ENCODE data around the gene POLD1. TPM values are rescaled to one million over a fixed set of nuclear protein-coding genes. Genes with fewer than 3 reads are reported as not detected.
"Not testable (repeated sequence)": the region's sequence is repeated elsewhere in the genome, so short reads cannot be mapped to it uniquely, and the experiment has no call there.

POLD1 gene
- total RNA-seq, 1 donor from 2014 or later, result 17.0 TPM

- DNase-seq (ENCODE audit: low spot score), result no peak
These were observed 51.5 kb downstream of the POLD1 start for GRCh38 chr19:50435627-50436026.

- DNase-seq (ENCODE audit: low spot score), result no peak
These were observed 53.8 kb downstream of the POLD1 start for GRCh38 chr19:50437862-50438449.

DNA sequence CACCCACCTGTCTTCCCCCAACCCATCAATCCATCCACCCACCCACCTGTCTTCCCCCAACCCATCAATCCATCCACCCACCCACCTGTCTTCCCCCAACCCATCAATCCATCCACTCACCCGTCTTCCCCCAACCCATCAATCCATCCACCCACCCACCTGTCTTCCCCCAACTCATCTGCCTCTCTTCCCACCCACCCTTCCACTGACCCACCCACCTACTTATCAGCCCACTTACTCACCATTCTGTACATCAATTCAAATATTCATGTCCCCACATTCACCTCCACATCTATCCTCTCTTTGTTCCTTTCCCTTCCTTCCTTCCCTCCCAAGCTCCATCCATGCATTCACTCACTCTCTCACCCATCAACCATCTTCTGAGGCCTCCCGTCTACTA is 55.0 kb downstream of the POLD1 start:
- not testable (repeated sequence) for DNase-seq (ENCODE audit: low spot score)

GRCh38 chr19:50444059-50444458 is 59.9 kb downstream of the POLD1 start:
- no peak for DNase-seq (ENCODE audit: low spot score)

DNA sequence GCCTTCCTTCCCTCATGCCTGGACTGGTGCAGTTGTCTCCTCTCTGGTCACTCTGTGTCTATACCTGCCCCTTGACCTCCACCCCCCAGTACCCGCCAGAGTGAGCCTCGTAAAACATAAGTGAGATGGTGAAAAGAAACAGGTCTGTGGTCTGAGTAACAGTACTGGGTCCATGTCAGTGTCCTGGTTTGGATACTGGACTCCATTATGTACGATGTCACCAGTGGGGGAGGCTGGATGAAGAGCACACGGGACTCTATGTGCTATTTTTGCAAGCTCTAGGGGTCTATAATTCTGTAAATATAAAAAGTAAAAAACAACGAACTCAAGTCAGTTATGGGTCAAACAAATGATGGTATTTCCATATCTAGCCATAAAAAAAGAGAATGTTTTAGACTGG is 62.9 kb downstream of the POLD1 start:
- no peak for DNase-seq (ENCODE audit: low spot score)

DNA sequence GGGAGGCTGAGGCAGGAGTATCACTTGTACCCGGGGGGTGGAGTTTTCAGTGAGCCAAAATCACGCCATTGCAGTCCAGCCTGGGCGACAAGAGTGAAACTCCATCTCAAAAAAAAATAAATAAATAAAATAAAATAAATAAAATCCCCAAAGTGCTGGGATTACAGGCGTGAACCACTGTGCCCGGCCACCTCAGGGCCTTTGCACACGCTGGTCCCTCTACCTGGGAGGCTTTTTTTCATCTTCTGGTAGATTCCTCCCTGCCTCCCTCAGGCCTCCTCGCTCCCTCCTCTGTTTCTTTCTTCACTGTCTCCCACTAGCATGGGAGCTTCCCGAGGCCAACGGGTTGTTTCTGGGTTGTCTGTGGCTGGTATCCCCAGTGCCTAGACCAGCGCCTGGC is 63.6 kb downstream of the POLD1 start:
- no peak for DNase-seq (ENCODE audit: low spot score)

DNA sequence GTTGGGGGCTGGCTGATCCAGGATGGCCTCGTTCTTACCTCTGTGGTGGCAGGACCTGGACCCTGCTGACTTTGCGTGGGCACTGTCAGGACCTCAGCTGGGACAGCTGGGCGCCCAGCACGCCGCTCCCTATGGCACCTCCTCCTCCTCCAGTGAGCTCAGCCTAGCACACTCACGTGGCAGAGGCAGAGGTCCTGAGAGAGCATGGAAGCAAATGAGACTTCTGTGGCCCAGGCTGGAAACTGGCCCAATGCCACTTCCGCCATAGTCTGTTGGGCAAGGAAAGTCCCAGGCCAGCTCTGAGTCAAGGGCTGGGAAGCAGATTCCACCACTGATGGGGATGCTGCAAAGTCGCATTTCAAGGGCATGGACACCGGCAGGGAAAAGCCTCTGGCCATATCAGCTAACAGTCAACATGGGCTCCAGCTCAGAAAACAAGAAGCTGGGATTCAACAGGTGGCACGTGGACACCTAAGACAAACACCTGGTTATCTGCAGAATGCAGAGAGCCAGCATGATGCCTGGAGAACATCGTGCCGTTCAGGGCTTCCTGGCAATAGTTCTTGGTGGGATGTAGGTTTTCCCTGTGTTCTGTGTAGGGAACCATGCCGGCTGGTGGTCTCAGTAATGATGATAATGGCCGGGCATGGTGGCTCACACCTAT is 65.2 kb downstream of the POLD1 start:
- no peak for DNase-seq (ENCODE audit: low spot score)

- DNase-seq (ENCODE audit: low spot score), result no peak
These were observed 66.4 kb downstream of the POLD1 start for GRCh38 chr19:50450369-50451222.

GRCh38 chr19:50451223-50451534 is 67.0 kb downstream of the POLD1 start:
- DNase-seq (ENCODE audit: low spot score), result no peak

- DNase-seq (ENCODE audit: low spot score), result no peak
These were observed 69.1 kb downstream of the POLD1 start for GRCh38 chr19:50453243-50453642.

DNA sequence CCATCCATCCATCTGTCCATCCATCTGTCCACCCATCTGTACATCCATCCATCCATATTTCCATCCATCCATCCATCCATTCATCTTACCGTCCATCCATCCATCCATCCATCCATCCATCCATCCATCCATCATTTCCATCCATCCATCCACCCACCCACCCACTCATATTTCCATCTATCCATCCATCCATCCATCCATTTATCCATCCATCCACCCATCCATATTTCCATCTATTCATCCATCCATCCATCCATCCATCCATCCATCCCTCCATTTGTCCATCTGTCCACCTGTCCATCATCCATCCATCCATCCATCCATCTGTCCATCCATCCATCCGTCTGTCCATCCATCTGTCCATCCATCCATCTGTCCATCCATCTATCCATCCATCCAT is 71.8 kb downstream of the POLD1 start:
- DNase-seq (ENCODE audit: low spot score), result no peak

GRCh38 chr19:50457300-50457699 is 73.2 kb downstream of the POLD1 start:
- DNase-seq (ENCODE audit: low spot score), result no peak

DNA sequence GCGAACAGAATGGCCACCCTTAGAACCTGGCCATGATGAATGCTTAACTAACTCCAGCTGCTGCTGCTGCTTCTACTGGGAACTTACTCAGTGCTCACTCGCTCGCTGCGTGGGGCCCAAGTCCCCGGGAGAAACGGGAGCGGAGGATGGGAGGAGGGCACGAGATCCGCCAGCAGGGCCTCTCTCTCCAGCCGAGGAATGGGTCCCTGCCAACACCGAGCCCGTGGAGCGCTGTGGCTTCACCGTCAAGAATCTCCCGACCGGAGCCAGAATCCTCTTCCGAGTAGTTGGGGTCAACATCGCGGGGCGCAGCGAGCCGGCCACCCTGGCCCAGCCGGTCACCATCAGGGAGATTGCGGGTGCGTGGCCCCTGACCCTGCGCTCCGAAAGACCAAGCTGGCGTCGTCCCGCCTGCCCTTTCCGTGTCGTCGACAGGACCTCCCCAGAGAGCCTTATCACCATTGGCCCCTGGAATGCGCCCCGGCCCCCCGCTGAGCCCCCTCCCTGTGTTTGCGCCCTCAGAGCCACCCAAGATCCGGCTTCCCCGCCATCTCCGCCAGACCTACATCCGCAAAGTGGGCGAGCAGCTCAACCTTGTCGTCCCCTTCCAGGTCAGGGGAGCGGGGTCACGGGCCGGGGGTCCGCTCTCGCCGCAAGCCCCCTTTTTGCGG is 74.4 kb downstream of the POLD1 start:
- DNase-seq (ENCODE audit: low spot score), result no peak

GRCh38 chr19:50459067-50459456 is 74.9 kb downstream of the POLD1 start:
- DNase-seq (ENCODE audit: low spot score), result no peak

DNA sequence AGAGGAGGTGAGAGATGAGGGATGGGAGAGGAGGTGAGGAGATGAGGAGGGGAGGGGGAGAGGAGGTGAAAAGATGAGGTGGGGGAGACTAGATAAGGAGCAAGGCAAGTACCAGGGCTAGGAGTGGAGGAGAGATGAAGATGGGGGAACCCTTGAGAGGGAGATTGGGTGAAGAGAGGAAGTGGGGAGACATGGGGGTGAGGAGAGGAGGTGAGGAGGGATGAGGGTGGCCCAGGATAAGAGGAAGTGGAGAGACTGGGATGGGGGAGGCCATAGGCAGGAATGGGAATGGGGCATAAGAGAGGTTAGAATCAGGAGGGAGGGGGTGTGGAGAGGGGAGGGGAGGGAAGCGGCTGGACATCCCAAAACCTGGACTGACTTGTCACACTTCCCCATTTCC is 75.5 kb downstream of the POLD1 start:
- no peak for DNase-seq (ENCODE audit: low spot score)

DNA sequence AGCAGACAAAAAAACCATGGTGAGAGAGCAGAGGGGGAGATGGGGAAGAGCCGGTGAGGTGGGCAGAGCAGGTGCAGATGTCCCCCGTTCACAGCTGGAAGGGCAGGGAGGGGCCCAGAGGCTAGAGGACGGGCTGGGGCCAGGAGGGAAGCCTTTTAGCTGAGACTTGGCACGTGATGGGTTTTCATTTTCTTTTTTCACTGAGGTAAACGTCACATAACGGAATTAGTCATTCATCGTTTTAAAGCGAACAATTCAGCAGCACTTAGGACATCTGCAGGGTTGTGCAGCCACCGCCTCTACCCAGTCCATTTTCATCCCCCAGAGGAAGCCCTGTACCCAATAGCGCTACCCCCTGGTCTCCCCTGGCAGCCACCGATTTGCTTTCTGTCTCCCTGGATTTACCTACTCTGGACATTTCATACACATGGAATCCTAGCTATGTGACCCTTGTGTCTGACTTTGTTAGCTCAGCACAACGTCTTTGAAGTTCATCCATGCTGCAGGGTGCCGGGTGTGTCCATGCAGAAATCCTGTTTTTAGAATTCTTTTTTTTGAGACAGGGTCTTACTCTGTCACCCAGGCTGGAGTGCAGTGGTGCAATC is 76.1 kb downstream of the POLD1 start:
- no peak for DNase-seq (ENCODE audit: low spot score)

- DNase-seq (ENCODE audit: low spot score), result peak; percentile 68
These were observed 77.1 kb downstream of the POLD1 start for GRCh38 chr19:50461066-50461875.

DNA sequence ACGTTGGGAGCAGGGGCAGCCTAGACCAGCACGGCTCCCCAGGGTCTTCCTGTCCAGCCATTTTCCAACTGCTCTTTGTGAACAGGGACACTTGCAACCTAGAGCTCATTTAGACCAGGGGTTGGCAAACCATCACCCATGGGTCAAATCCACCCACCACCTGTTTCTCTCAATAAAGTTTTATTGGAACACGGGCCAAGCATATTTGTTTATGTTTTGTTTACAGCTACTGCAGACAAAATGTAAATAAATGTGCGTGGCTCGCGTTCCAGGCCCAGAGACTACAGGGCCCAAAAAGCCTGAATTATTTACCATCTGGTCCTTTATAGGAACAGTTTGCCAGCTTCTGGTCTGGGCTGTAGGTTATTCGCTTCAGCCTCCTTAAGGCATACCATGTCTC is 78.8 kb downstream of the POLD1 start:
- DNase-seq (ENCODE audit: low spot score), result no peak

GRCh38 chr19:50464348-50464747 is 80.2 kb downstream of the POLD1 start:
- DNase-seq (ENCODE audit: low spot score), result no peak

DNA sequence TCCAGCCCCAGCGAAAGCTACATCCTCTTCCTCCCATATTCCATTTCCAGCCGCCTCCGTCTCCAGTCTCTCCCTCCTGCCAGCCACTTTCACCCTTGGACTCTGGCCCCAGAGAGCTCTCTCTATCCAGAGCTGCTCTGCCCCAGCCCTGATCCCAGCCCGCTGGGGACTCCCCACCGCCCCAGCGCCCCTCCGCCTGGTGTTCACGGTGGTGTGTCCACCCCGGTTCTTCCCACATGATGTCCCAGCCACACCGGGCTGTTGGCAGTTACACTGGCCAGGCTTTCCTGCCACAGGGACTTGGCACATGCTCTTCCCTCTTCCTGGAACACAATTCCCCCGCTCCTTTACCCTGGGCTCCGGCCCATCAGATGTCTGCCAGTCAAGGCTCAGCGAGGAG is 80.9 kb downstream of the POLD1 start:
- DNase-seq (ENCODE audit: low spot score), result no peak

- DNase-seq (ENCODE audit: low spot score), result no peak
These were observed 82.0 kb downstream of the POLD1 start for GRCh38 chr19:50465986-50466705.
